ENCODE results near the gene ZNF37A. TPM values are rescaled to one million over a fixed set of nuclear protein-coding genes. Genes with fewer than 3 reads are reported as not detected.

ZNF37A gene
- total RNA-seq, 4 donors from 2014 or later, result 7.3 to 25.3 (median 8.9) TPM

- Histone ChIP-seq H3K27ac (no peak overlapping the region), H3K9me3 (peaks cover 26% of the 10 kb centered on the region), H3K36me3 (peaks cover 78% of the 10 kb centered on the region), H3K4me1 (no peaks in the 10 kb centered on the region), H3K4me3 (no peak overlapping the region), H3K27me3 (no peaks in the 10 kb centered on the region)
- WGBS, result 89% methylated on average over 1 of the region's 1 CpG
- no peak for DNase-seq (ENCODE audit: low spot score in 2 of 2)
- no peak for TF ChIP-seq POLR2A (IDR thresholded peaks at IDR 0.05)
- TF ChIP-seq, protein P1, sequence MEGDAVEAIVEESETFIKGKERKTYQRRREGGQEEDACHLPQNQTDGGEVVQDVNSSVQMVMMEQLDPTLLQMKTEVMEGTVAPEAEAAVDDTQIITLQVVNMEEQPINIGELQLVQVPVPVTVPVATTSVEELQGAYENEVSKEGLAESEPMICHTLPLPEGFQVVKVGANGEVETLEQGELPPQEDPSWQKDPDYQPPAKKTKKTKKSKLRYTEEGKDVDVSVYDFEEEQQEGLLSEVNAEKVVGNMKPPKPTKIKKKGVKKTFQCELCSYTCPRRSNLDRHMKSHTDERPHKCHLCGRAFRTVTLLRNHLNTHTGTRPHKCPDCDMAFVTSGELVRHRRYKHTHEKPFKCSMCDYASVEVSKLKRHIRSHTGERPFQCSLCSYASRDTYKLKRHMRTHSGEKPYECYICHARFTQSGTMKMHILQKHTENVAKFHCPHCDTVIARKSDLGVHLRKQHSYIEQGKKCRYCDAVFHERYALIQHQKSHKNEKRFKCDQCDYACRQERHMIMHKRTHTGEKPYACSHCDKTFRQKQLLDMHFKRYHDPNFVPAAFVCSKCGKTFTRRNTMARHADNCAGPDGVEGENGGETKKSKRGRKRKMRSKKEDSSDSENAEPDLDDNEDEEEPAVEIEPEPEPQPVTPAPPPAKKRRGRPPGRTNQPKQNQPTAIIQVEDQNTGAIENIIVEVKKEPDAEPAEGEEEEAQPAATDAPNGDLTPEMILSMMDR (IDR thresholded peaks at IDR 0.05), result no peak
- TF ChIP-seq POLR2AphosphoS5 (IDR thresholded peaks at IDR 0.05), result no peak
- no peak for TF ChIP-seq EP300 (IDR thresholded peaks at IDR 0.05)
Measured at GRCh38 chr10:38102880-38103279, 8.7 kb downstream of the ZNF37A start.

- H3K27ac ChIP-seq, result no peak overlapping the region
- 96% methylated on average over 3 of the region's 3 CpGs for WGBS
- H3K4me1 ChIP-seq, result no peaks in the 10 kb centered on the region
- DNase-seq (ENCODE audit: low spot score in 2 of 2), result no peak
- H3K9me3 ChIP-seq, result peaks cover 27% of the 10 kb centered on the region
- H3K4me3 ChIP-seq, result no peak overlapping the region
- no peaks in the 10 kb centered on the region for H3K27me3 ChIP-seq
- peaks cover 71% of the 10 kb centered on the region for H3K36me3 ChIP-seq
- TF ChIP-seq, protein P1 (IDR thresholded peaks at IDR 0.05), result no peak
- no peak for TF ChIP-seq POLR2A (IDR thresholded peaks at IDR 0.05)
- no peak for TF ChIP-seq EP300 (IDR thresholded peaks at IDR 0.05)
- TF ChIP-seq POLR2AphosphoS5 (IDR thresholded peaks at IDR 0.05), result no peak
Measured at GRCh38 chr10:38103756-38104155, 9.6 kb downstream of the ZNF37A start.

DNA sequence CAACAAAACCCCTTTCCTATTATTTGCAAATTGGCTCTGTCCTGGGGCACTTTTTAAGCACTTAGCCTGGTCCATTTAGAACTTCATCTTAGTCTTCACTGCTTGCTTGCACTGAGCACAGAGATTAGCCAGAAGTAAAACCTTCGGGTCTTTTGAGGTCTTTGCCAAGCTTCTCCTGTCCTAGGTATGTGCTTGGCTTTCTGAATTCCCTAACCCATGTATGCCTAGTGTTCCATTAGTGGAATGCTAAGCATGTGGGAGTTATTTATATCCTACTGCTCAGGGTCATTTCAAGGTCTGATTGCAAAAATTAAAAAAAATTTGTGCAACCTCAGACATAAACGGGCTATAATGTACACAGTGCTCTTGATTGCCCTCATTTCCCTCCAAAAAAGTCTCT is 18.0 kb downstream of the ZNF37A start:
- no peaks in the 10 kb centered on the region for H3K27me3 ChIP-seq
- peaks cover 61% of the 10 kb centered on the region for H3K9me3 ChIP-seq
- H3K36me3 ChIP-seq, result peaks cover 41% of the 10 kb centered on the region
- no peak for TF ChIP-seq POLR2AphosphoS5 (IDR thresholded peaks at IDR 0.05)
- no peak for TF ChIP-seq EP300 (IDR thresholded peaks at IDR 0.05)
- TF ChIP-seq POLR2A (IDR thresholded peaks at IDR 0.05), result no peak
- TF ChIP-seq, protein P1 (IDR thresholded peaks at IDR 0.05), result no peak
- H3K4me3 ChIP-seq, result no peak overlapping the region
- DNase-seq (ENCODE audit: low spot score in 2 of 2), result no peak
- 100% methylated on average over 2 of the region's 2 CpGs for WGBS
- H3K4me1 ChIP-seq, result no peaks in the 10 kb centered on the region
- no peak overlapping the region for H3K27ac ChIP-seq

DNA sequence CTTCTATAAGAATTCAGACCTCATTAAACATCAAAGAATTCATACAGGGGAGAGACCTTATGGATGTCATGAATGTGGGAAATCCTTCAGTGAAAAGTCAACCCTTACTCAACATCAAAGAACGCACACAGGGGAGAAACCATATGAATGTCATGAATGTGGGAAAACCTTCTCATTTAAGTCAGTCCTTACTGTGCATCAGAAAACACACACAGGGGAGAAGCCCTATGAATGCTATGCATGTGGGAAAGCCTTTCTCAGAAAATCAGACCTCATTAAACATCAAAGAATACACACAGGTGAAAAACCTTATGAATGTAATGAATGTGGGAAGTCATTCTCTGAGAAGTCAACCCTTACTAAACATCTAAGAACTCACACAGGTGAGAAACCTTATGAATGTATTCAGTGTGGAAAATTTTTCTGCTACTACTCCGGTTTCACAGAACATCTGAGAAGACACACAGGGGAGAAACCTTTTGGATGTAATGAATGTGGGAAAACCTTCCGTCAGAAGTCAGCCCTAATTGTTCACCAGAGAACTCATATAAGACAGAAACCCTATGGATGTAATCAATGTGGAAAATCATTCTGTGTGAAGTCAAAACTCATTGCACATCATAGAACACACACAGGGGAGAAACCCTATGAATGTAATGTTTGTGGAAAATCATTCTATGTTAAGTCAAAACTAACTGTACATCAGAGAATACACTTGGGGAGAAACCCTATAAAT is 24.1 kb downstream of the ZNF37A start:
- Histone ChIP-seq H3K27me3 (no peaks in the 10 kb centered on the region), H3K36me3 (peaks cover 52% of the 10 kb centered on the region), H3K9me3 (peaks cover 79% of the 10 kb centered on the region), H3K4me3 (no peak overlapping the region), H3K27ac (no peak overlapping the region), H3K4me1 (no peaks in the 10 kb centered on the region)
- TF ChIP-seq EP300 (IDR thresholded peaks at IDR 0.05) (no peak), POLR2A (IDR thresholded peaks at IDR 0.05) (no peak), POLR2AphosphoS5 (IDR thresholded peaks at IDR 0.05) (no peak)
- TF ChIP-seq, protein P1 (IDR thresholded peaks at IDR 0.05), result no peak
- DNase-seq (ENCODE audit: low spot score in 2 of 2), result no peak
- WGBS, result 93% methylated on average over 3 of the region's 3 CpGs

DNA sequence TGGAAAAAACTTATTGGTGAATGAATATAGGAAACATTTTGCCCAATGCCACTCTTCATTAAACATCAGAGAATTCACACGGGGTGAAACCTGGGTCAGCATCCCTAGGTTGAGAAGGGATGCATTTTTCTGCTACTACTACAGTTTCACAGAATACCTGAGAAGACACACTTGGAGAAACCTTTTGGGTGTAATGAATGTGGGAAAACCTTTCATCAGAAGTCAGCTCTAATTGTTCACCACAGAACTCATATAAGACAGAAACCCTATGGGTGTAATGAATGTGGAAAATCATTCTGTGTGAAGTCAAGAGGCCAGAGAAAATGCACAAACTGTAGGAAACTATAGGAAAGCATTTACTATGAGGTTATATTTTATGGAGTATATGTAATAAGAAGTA is 24.9 kb downstream of the ZNF37A start:
- no peak for DNase-seq (ENCODE audit: low spot score in 2 of 2)
- WGBS, result 88% methylated on average over 1 of the region's 1 CpG
- TF ChIP-seq, protein P1 (IDR thresholded peaks at IDR 0.05), result no peak
- TF ChIP-seq EP300 (IDR thresholded peaks at IDR 0.05) (no peak), POLR2A (IDR thresholded peaks at IDR 0.05) (no peak), POLR2AphosphoS5 (IDR thresholded peaks at IDR 0.05) (no peak)
- Histone ChIP-seq H3K9me3 (peaks cover 86% of the 10 kb centered on the region), H3K27me3 (no peaks in the 10 kb centered on the region), H3K27ac (no peak overlapping the region), H3K4me3 (no peak overlapping the region), H3K4me1 (no peaks in the 10 kb centered on the region), H3K36me3 (peaks cover 44% of the 10 kb centered on the region)

Data from suprapubic skin (tissue), 4 donors.